WTC11 (cell line): Measurements from ENCODE around the gene NRIP2. TPM values are rescaled to one million over a fixed set of nuclear protein-coding genes. Genes with fewer than 3 reads are reported as not detected.

ENCODE experiments used
- ATAC-seq: fragments of 200-7000 bp; cut with Tn5 transposase; 2 replicates; pipeline ENCODE4 v1.10.0; 2021; ENCODE audit warnings: mild to moderate bottlenecking, moderate library complexity
- CTCF ChIA-PET: fragments of 300-600 bp; sonication (Branson Sonifier 250); formaldehyde crosslinking; loops from one replicate; lab custom pipeline; 2021; ENCODE audit warnings: antibody characterized with exemption; lab: Charles Lee
- POLR2A ChIA-PET: fragments of 350-600 bp; sonication (Branson Sonifier 250); formaldehyde crosslinking; loops from one replicate; lab custom pipeline; 2021; ENCODE audit warnings: antibody characterized with exemption; lab: Charles Lee
- DNase-seq: peaks from one replicate; pipeline ENCODE4 v3.0.0; 2021; ENCODE audit warnings: low spot score
- H3K27ac Mint-ChIP-seq: 2 replicates; pipeline ENCODE4 v1.8.0; 2021; ENCODE audit warnings: mixed read lengths
- H3K27me3 Mint-ChIP-seq: 2 replicates; pipeline ENCODE4 v1.8.0; 2021; ENCODE audit warnings: low read depth, mild to moderate bottlenecking, moderate library complexity, mixed read lengths
- H3K36me3 Mint-ChIP-seq: 2 replicates; pipeline ENCODE4 v1.8.0; 2021; ENCODE audit warnings: mixed read lengths
- H3K4me1 Mint-ChIP-seq: 2 replicates; pipeline ENCODE4 v1.8.0; 2022; ENCODE audit warnings: mixed read lengths
- H3K4me3 Mint-ChIP-seq: 2 replicates; pipeline ENCODE4 v1.8.0; 2021; ENCODE audit warnings: mild to moderate bottlenecking, moderate library complexity, mixed read lengths
- H3K9me3 Mint-ChIP-seq: 2 replicates; pipeline ENCODE4 v1.8.0; 2021; ENCODE audit warnings: mixed read lengths
- AFF4 ChIP-seq: sonication (generic); formaldehyde crosslinking; IDR thresholded peaks from 2 replicates; pipeline ENCODE4 v1.8.1; 2023; ENCODE audit warnings: mild to moderate bottlenecking, missing genetic modification reagents, borderline replicate concordance
- ELF4 ChIP-seq: sonication (generic); formaldehyde crosslinking; IDR thresholded peaks from 2 replicates; pipeline ENCODE4 v1.8.1; 2022; ENCODE audit warnings: low read depth, mild to moderate bottlenecking, moderate library complexity, missing genetic modification reagents
- EMX1 ChIP-seq: fragments of 250-450 bp; sonication (Bioruptor Pico); IDR thresholded peaks from 2 replicates; pipeline ENCODE4 v1.8.0; 2021; ENCODE audit warnings: mild to moderate bottlenecking
- FOXJ3 ChIP-seq: sonication (generic); formaldehyde crosslinking; IDR thresholded peaks from 2 replicates; pipeline ENCODE4 v1.9.0; 2021; ENCODE audit warnings: missing genetic modification reagents, mild to moderate bottlenecking, borderline replicate concordance
- FOXK1 ChIP-seq: sonication (generic); formaldehyde crosslinking; IDR thresholded peaks from 2 replicates; pipeline ENCODE4 v1.8.0; 2022; ENCODE audit warnings: mild to moderate bottlenecking, moderate library complexity, missing genetic modification reagents
- FOXP1 ChIP-seq: sonication (generic); formaldehyde crosslinking; IDR thresholded peaks from 2 replicates; pipeline ENCODE4 v1.8.0; 2022; ENCODE audit warnings: missing genetic modification reagents, mild to moderate bottlenecking, moderate library complexity, borderline replicate concordance
- GABPB1 ChIP-seq: sonication (generic); formaldehyde crosslinking; IDR thresholded peaks from 2 replicates; pipeline ENCODE4 v1.8.1; 2023; ENCODE audit warnings: mild to moderate bottlenecking, missing genetic modification reagents
- HMGXB4 ChIP-seq: sonication (generic); formaldehyde crosslinking; IDR thresholded peaks from 2 replicates; pipeline ENCODE4 v1.8.1; 2023; ENCODE audit warnings: mild to moderate bottlenecking, moderate library complexity, missing genetic modification reagents
- JAZF1 ChIP-seq: fragments of 250-450 bp; sonication (Bioruptor Pico); IDR thresholded peaks from 2 replicates; pipeline ENCODE4 v1.9.0; 2021; ENCODE audit warnings: moderate library complexity, mild to moderate bottlenecking, inconsistent platforms
- JUN ChIP-seq: sonication (generic); formaldehyde crosslinking; IDR thresholded peaks from 2 replicates; pipeline ENCODE4 v1.8.0; 2023; ENCODE audit warnings: mild to moderate bottlenecking, missing genetic modification reagents
- MXD4 ChIP-seq: fragments of 250-450 bp; sonication (Bioruptor Pico); IDR thresholded peaks from 2 replicates; pipeline ENCODE4 v1.8.0; 2021; ENCODE audit warnings: mild to moderate bottlenecking, moderate library complexity, borderline replicate concordance
- NR1H2 ChIP-seq: sonication (generic); formaldehyde crosslinking; IDR thresholded peaks from 2 replicates; pipeline ENCODE4 v1.9.0; 2021; ENCODE audit warnings: mild to moderate bottlenecking, moderate library complexity, missing genetic modification reagents
- SMAD3 ChIP-seq: sonication (generic); formaldehyde crosslinking; IDR thresholded peaks from 2 replicates; pipeline ENCODE4 v1.8.0; 2022; ENCODE audit warnings: missing genetic modification reagents, mild to moderate bottlenecking, borderline replicate concordance
- ZNF138 ChIP-seq: sonication (generic); formaldehyde crosslinking; conservative IDR thresholded peaks from 2 replicates; pipeline ENCODE4 v1.8.1; 2022; ENCODE audit warnings: mild to moderate bottlenecking, moderate library complexity, missing genetic modification reagents
- ZNF232 ChIP-seq: sonication (generic); formaldehyde crosslinking; IDR thresholded peaks from 2 replicates; pipeline ENCODE4 v1.8.0; 2022; ENCODE audit warnings: mild to moderate bottlenecking, missing genetic modification reagents
- ZNF317 ChIP-seq: sonication (generic); formaldehyde crosslinking; IDR thresholded peaks from 2 replicates; pipeline ENCODE4 v1.8.1; 2023; ENCODE audit warnings: low read depth, mild to moderate bottlenecking, moderate library complexity, missing genetic modification reagents, borderline replicate concordance
- ZNF423 ChIP-seq: fragments of 250-450 bp; sonication (Bioruptor Pico); IDR thresholded peaks from 2 replicates; pipeline ENCODE4 v2.1.2; 2022; ENCODE audit warnings: mild to moderate bottlenecking, moderate library complexity
- total RNA-seq: library from RNA; stranded (reverse); gene quantifications from 3 replicates; pipeline ENCODE4 v1.2.3, GENCODE V29; 2021
- TF ChIP-seq, protein P1 (sequence below): sonication (generic); formaldehyde crosslinking; IDR thresholded peaks from 2 replicates; pipeline ENCODE4 v1.8.0; 2023; ENCODE audit warnings: mild to moderate bottlenecking, missing genetic modification reagents
- TF ChIP-seq, protein P2 (sequence below): sonication (generic); formaldehyde crosslinking; IDR thresholded peaks from 2 replicates; pipeline ENCODE4 v1.8.0; 2022; ENCODE audit warnings: mild to moderate bottlenecking, missing genetic modification reagents
- TF ChIP-seq, protein P3 (sequence below): sonication (generic); formaldehyde crosslinking; IDR thresholded peaks from 2 replicates; pipeline ENCODE4 v1.8.0; 2022; ENCODE audit warnings: mild to moderate bottlenecking, missing genetic modification reagents

The NRIP2 gene
- total RNA-seq, 1 experiment from 2014 or later = not detected

- TF ChIP-seq, protein P1, sequence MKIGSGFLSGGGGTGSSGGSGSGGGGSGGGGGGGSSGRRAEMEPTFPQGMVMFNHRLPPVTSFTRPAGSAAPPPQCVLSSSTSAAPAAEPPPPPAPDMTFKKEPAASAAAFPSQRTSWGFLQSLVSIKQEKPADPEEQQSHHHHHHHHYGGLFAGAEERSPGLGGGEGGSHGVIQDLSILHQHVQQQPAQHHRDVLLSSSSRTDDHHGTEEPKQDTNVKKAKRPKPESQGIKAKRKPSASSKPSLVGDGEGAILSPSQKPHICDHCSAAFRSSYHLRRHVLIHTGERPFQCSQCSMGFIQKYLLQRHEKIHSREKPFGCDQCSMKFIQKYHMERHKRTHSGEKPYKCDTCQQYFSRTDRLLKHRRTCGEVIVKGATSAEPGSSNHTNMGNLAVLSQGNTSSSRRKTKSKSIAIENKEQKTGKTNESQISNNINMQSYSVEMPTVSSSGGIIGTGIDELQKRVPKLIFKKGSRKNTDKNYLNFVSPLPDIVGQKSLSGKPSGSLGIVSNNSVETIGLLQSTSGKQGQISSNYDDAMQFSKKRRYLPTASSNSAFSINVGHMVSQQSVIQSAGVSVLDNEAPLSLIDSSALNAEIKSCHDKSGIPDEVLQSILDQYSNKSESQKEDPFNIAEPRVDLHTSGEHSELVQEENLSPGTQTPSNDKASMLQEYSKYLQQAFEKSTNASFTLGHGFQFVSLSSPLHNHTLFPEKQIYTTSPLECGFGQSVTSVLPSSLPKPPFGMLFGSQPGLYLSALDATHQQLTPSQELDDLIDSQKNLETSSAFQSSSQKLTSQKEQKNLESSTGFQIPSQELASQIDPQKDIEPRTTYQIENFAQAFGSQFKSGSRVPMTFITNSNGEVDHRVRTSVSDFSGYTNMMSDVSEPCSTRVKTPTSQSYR (CRISPR knock-in tag) = no peak
- TF ChIP-seq FOXJ3 (CRISPR knock-in tag) (no peak), AFF4 (CRISPR knock-in tag) (no peak), FOXK1 (CRISPR knock-in tag) (peak; percentile 90)
These were observed 40.0 kb downstream of the NRIP2 start, which contains the start of gene FKBP4 (continued) for GRCh38 chr12:2794736-2795289.

DNA sequence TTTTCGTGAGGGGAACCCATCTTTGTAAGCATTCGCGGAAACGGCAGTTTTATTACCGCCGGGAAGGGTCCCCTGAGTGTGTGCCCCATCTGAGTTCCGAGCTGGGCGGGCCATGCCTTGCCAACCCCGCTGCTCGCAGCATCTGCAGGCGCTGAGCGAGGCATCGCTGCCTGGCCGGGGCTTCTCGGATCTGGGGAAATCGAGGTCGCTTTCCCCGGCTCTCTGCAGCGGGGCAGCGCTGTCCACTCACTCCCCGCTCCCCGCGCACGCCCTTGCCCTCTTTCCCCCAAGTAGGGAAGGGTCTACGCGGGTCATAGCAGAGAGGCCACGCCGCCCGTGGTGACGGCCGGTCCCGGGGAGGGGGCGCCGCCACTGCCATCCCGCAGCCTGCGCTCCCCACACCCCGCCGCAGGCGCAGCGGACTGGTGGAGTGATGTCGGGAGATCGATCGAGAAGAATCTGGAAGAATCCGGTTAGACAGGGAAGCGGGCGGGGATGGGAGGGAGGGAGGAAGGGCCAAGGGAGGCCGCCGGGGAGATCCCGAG lies 40.6 kb downstream of the NRIP2 start:
- ChIA-PET POLR2A (interaction anchor here (0.8 to 1.3 kb wide), 4 partner anchors 11 to 111 kb away, joined by 3 to 5 read pairs (median 4); no protein-coding TSS in a partner anchor), CTCF (interaction anchor here (0.6 to 3.4 kb wide), 7 partner anchors 11 to 418 kb away, joined by 3 to 31 read pairs (median 4); no protein-coding TSS in a partner anchor)
- no peaks in the 10 kb centered on the region for H3K27me3 Mint-ChIP-seq
- H3K4me3 Mint-ChIP-seq = peak overlapping the region; percentile 72
- no peak overlapping the region for H3K27ac Mint-ChIP-seq
- H3K4me1 Mint-ChIP-seq = peaks cover 36% of the 10 kb centered on the region
- DNase-seq = no peak
- H3K9me3 Mint-ChIP-seq = no peaks in the 10 kb centered on the region
- TF ChIP-seq, protein P2, sequence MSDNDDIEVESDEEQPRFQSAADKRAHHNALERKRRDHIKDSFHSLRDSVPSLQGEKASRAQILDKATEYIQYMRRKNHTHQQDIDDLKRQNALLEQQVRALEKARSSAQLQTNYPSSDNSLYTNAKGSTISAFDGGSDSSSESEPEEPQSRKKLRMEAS = peak; percentile 20; the same call in 1 of the 2 replicates
- TF ChIP-seq EMX1 (CRISPR knock-in tag) = no peak
- 0 out of 2 replicates have a peak, but pooled peaks have one; percentile 44 for TF ChIP-seq ZNF232 (CRISPR knock-in tag)
- no peak for TF ChIP-seq ELF4 (CRISPR knock-in tag)
- no peak for TF ChIP-seq GABPB1 (CRISPR knock-in tag)
- no peak for TF ChIP-seq NR1H2 (CRISPR knock-in tag)
- TF ChIP-seq JUN (CRISPR knock-in tag) = no peak
- TF ChIP-seq JAZF1 (CRISPR knock-in tag) = no peak
- TF ChIP-seq, protein P3, sequence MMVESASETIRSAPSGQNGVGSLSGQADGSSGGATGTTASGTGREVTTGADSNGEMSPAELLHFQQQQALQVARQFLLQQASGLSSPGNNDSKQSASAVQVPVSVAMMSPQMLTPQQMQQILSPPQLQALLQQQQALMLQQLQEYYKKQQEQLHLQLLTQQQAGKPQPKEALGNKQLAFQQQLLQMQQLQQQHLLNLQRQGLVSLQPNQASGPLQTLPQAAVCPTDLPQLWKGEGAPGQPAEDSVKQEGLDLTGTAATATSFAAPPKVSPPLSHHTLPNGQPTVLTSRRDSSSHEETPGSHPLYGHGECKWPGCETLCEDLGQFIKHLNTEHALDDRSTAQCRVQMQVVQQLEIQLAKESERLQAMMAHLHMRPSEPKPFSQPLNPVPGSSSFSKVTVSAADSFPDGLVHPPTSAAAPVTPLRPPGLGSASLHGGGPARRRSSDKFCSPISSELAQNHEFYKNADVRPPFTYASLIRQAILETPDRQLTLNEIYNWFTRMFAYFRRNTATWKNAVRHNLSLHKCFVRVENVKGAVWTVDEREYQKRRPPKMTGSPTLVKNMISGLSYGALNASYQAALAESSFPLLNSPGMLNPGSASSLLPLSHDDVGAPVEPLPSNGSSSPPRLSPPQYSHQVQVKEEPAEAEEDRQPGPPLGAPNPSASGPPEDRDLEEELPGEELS (CRISPR knock-in tag) = no peak
- no peak for TF ChIP-seq ZNF138
- TF ChIP-seq ZNF423 (CRISPR knock-in tag) = no peak
- TF ChIP-seq MXD4 (CRISPR knock-in tag) = no peak
- TF ChIP-seq ZNF317 (CRISPR knock-in tag) = no peak
- peak; percentile 57; the same call in 1 of the 2 replicates for TF ChIP-seq SMAD3
- TF ChIP-seq HMGXB4 (CRISPR knock-in tag) = peak; percentile 5
- TF ChIP-seq FOXP1 (CRISPR knock-in tag) = no peak
- peak; percentile 34 for ATAC-seq
- H3K36me3 Mint-ChIP-seq = peaks cover 33% of the 10 kb centered on the region
